Hematopoietic multipotent progenitor cell treated with erythropoietin and hydrocortisone succinate and interleukin-3 and kit ligand, for 17 days (in vitro differentiated cells): ENCODE results near the gene CTBP1.

Experiments used
- DNase-seq: peaks from one replicate; pipeline ENCODE4 v3.0.0-alpha.2; 2015; ENCODE audit warnings: low spot score

Gene CTBP1

GRCh38 chr4:1172971-1173757 is 75.8 kb downstream of the CTBP1 start:
- DNase-seq: no peak

- no peak for DNase-seq
These were observed 76.6 kb downstream of the CTBP1 start, which contains the start of gene SPON2 for GRCh38 chr4:1172228-1172851. TSS of gene SPON2 (minus strand) at chr4:1172583.

- DNase-seq: no peak
These were observed 77.4 kb downstream of the CTBP1 start for GRCh38 chr4:1171311-1172227.

- DNase-seq: no peak
These were observed 78.0 kb downstream of the CTBP1 start for GRCh38 chr4:1170976-1171310.

GRCh38 chr4:1170156-1170975 is 78.6 kb downstream of the CTBP1 start:
- no peak for DNase-seq

GRCh38 chr4:1169691-1170096 is 79.2 kb downstream of the CTBP1 start:
- DNase-seq: no peak

- DNase-seq: no peak
These were observed 79.7 kb downstream of the CTBP1 start for GRCh38 chr4:1169171-1169671.

- DNase-seq: no peak
These were observed 80.5 kb downstream of the CTBP1 start for GRCh38 chr4:1168191-1169101.

- peak; percentile 35 for DNase-seq
These were observed 81.5 kb downstream of the CTBP1 start for GRCh38 chr4:1167244-1167949.

GRCh38 chr4:1166509-1167243 is 82.3 kb downstream of the CTBP1 start:
- DNase-seq: no peak

GRCh38 chr4:1164956-1165545 is 83.9 kb downstream of the CTBP1 start:
- no peak for DNase-seq

GRCh38 chr4:1164444-1164843 is 84.5 kb downstream of the CTBP1 start:
- no peak for DNase-seq

GRCh38 chr4:1164040-1164439 is 84.9 kb downstream of the CTBP1 start:
- no peak for DNase-seq
